NB4 (cell line): Measurements from ENCODE around the gene ACOX1.

ENCODE experiments used
- POLR2A ChIP-seq: IDR thresholded peaks from 2 replicates; pipeline ENCODE4 v1.6.1; 2011; ENCODE audit warnings: mild to moderate bottlenecking; ENCODE audit not compliant: insufficient read length; ENCODE audit errors: extremely low read depth
- TF ChIP-seq, protein P1 (sequence below): IDR thresholded peaks from one replicate; pipeline ENCODE4 v1.5.1; 2012; ENCODE audit warnings: low read depth, low read length

DNA sequence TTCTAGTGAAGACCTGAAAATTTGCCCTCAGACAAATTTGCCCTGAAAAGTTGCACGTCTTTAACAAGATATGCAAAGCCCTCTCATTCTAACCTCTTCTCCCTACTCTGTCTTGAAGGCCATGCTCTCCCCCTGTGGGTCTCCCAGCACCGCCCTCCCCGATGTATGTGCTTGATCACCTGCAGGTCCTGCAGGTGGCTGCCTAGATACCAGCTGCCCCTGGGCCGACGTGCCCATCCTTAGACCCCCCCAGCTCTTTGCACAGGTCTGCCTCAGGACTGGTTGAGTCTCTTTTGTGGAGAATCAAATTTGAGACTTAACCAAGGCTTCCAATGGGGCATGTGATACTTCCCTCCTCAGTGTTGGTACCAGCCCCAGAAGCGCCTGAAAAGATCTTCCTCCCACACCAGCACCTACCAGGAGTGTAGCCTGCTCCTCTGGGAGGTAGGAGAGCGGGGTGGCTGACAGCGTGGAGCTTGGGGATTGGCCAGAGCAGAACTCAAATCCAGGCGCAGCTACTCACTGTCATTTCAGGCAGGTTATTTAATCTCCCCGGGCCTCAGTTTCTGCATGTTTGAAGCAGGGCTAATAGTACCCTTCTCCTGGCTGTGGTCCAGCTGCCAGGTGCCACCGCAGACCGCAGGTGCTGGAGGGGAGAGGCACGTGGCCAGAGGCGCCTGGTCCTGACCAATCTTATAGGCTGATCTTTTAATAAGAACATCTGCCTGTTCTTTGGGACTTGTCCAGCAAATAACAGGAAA lies 69.7 kb downstream of the ACOX1 start:
- TF ChIP-seq, protein P1, sequence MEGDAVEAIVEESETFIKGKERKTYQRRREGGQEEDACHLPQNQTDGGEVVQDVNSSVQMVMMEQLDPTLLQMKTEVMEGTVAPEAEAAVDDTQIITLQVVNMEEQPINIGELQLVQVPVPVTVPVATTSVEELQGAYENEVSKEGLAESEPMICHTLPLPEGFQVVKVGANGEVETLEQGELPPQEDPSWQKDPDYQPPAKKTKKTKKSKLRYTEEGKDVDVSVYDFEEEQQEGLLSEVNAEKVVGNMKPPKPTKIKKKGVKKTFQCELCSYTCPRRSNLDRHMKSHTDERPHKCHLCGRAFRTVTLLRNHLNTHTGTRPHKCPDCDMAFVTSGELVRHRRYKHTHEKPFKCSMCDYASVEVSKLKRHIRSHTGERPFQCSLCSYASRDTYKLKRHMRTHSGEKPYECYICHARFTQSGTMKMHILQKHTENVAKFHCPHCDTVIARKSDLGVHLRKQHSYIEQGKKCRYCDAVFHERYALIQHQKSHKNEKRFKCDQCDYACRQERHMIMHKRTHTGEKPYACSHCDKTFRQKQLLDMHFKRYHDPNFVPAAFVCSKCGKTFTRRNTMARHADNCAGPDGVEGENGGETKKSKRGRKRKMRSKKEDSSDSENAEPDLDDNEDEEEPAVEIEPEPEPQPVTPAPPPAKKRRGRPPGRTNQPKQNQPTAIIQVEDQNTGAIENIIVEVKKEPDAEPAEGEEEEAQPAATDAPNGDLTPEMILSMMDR, result no peak
- TF ChIP-seq POLR2A, result no peak
